A549 (cell line): ENCODE data around the gene ERP29. TPM values are rescaled to one million over a fixed set of nuclear protein-coding genes. Genes with fewer than 3 reads are reported as not detected.

Experiments
- ATAC-seq, 2 experiments: fragments of 200-7000 bp in 1 of 2; fragments of >200 bp in 1 of 2; cut with Nextera tagmentation in 1 of 2; cut with Tn5 transposase in 1 of 2; 3 replicates each; pipeline versions ENCODE4 v1.8.0 to v1.9.1; 2018 to 2020; ENCODE audit warnings: mild to moderate bottlenecking in 1 of 2, moderate library complexity in 1 of 2
- CTCF ChIA-PET: fragments of 300-600 bp; sonication (Branson Sonifier 250); formaldehyde crosslinking; extraction: SDS; loops from one replicate; lab custom pipeline; 2021; ENCODE audit warnings: antibody characterized with exemption, inconsistent platforms; lab: Yijun Ruan, JAX
- POLR2A ChIA-PET: fragments of 350-600 bp; formaldehyde crosslinking; extraction: SDS; loops from one replicate; lab custom pipeline; 2021; ENCODE audit warnings: antibody characterized with exemption, inconsistent platforms; lab: Yijun Ruan, JAX
- DNase-seq, 2 experiments: peaks; one replicate each; pipeline versions ENCODE4 v3.0.0 to v3.0.0-alpha.2; 2011 to 2016; ENCODE audit warnings: low read depth in 1 of 2, low spot score in 1 of 2
- FAIRE-seq: peaks from 2 replicates; lab custom pipeline; 2011; peaks lifted over from hg19 to GRCh38; lab: Jason Lieb, UNC
- H3K27ac ChIP-seq, 2 experiments: fragments of >200 bp; sonication (Bioruptor Twin); formaldehyde crosslinking; 3 replicates each; pipeline ENCODE4 v1.5.1; 2016 to 2017
- H3K4me1 ChIP-seq: fragments of >200 bp; sonication (Bioruptor Twin); formaldehyde crosslinking; 3 replicates; pipeline ENCODE4 v1.6.1; 2016
- H3K4me2 ChIP-seq: fragments of >200 bp; sonication (Bioruptor Twin); formaldehyde crosslinking; 3 replicates; pipeline ENCODE4 v1.6.1; 2016
- H3K4me3 ChIP-seq: fragments of >200 bp; sonication (Bioruptor Twin); formaldehyde crosslinking; 3 replicates; pipeline ENCODE4 v1.5.1; 2016
- H3K9me3 ChIP-seq: fragments of >200 bp; sonication (Bioruptor Twin); formaldehyde crosslinking; 3 replicates; pipeline ENCODE4 v1.6.1; 2016
- BHLHE40 ChIP-seq: IDR thresholded peaks from 2 replicates; pipeline ENCODE4 v1.6.1; 2012; ENCODE audit warnings: low read depth, low read length, inconsistent platforms
- CHD4 ChIP-seq: fragments of 200-600 bp; sonication (generic); IDR thresholded peaks from 2 replicates; pipeline ENCODE4 v1.6.1; 2016; ENCODE audit warnings: antibody characterized with exemption, mild to moderate bottlenecking, borderline replicate concordance
- FOXS1 ChIP-seq: fragments of 250-450 bp; sonication (Bioruptor Pico); IDR thresholded peaks from 2 replicates; pipeline ENCODE4 v1.5.0; 2020; ENCODE audit warnings: mild to moderate bottlenecking, moderate library complexity
- HEYL ChIP-seq: fragments of 250-450 bp; sonication (Bioruptor Pico); IDR thresholded peaks from 2 replicates; pipeline ENCODE4 v1.8.0; 2021; ENCODE audit warnings: mild to moderate bottlenecking, moderate library complexity
- HOXB13 ChIP-seq: fragments of 250-450 bp; sonication (Bioruptor Pico); IDR thresholded peaks from 2 replicates; pipeline ENCODE4 v1.5.0; 2020; ENCODE audit warnings: low read depth, mild to moderate bottlenecking, moderate library complexity
- HOXB5 ChIP-seq: fragments of 250-450 bp; sonication (Bioruptor Pico); IDR thresholded peaks from 2 replicates; pipeline ENCODE4 v1.5.0; 2020; ENCODE audit warnings: mild to moderate bottlenecking, moderate library complexity
- JUNB ChIP-seq: fragments of >200 bp; sonication (Bioruptor Twin); formaldehyde crosslinking; IDR thresholded peaks from 2 replicates; pipeline ENCODE4 v1.6.1; 2016
- MAZ ChIP-seq: fragments of 150-350 bp; IDR thresholded peaks from 2 replicates; pipeline ENCODE4 v1.6.1; 2014; ENCODE audit warnings: antibody characterized with exemption, low read depth, low read length, borderline replicate concordance
- PHF8 ChIP-seq: fragments of 200-600 bp; sonication (generic); IDR thresholded peaks from 2 replicates; pipeline ENCODE4 v1.6.1; 2016; ENCODE audit warnings: low read depth, mild to moderate bottlenecking, antibody characterized with exemption, moderate library complexity, borderline replicate concordance
- POLR2AphosphoS2 ChIP-seq: conservative IDR thresholded peaks from 2 replicates; pipeline ENCODE4 v1.6.1; 2012; ENCODE audit warnings: low read length, improper control_type of control experiment, inconsistent platforms
- RAD21 ChIP-seq, 2 experiments: fragments of >200 bp in 1 of 2; sonication (Bioruptor Twin) in 1 of 2; formaldehyde crosslinking in 1 of 2; IDR thresholded peaks in 1 of 2; conservative IDR thresholded peaks in 1 of 2; 2 replicates in 1 of 2; 3 replicates in 1 of 2; pipeline ENCODE4 v1.6.1; 2012 to 2018; ENCODE audit warnings: inconsistent platforms in 1 of 2
- RARB ChIP-seq: fragments of 250-450 bp; sonication (Bioruptor Pico); IDR thresholded peaks from 2 replicates; pipeline ENCODE4 v1.8.0; 2021; ENCODE audit warnings: mild to moderate bottlenecking, moderate library complexity
- RFX5 ChIP-seq: fragments of 450-650 bp; IDR thresholded peaks from 2 replicates; pipeline ENCODE4 v1.7.1; 2014; ENCODE audit warnings: antibody characterized with exemption, mild to moderate bottlenecking, moderate library complexity
- SREBF2 ChIP-seq: fragments of 450-650 bp; IDR thresholded peaks from 2 replicates; pipeline ENCODE4 v1.6.1; 2014; ENCODE audit warnings: mild to moderate bottlenecking, moderate library complexity
- TFCP2L1 ChIP-seq: fragments of 250-450 bp; sonication (Bioruptor Pico); IDR thresholded peaks from 2 replicates; pipeline ENCODE4 v1.5.0; 2021; ENCODE audit warnings: mild to moderate bottlenecking
- ZC3H11A ChIP-seq: fragments of 450-650 bp; IDR thresholded peaks from 2 replicates; pipeline ENCODE4 v1.6.1; 2014; ENCODE audit warnings: antibody characterized with exemption, mild to moderate bottlenecking
- ZSCAN20 ChIP-seq: fragments of 250-450 bp; sonication (Bioruptor Pico); IDR thresholded peaks from 2 replicates; pipeline ENCODE4 v1.8.0; 2022; ENCODE audit warnings: mild to moderate bottlenecking, moderate library complexity
- WGBS: methylation state at CpG from one replicate; pipeline ENCODE4 v1.1.6; 2017; ENCODE audit errors: missing lambda C conversion rate; 5-methylcytosine and 5-hydroxymethylcytosine counted together
- polyA plus RNA-seq, 4 experiments: library from polyadenylated mRNA; depleted of rRNA in 3 of 4; stranded (reverse); fragments of >200 nt; fragmentation: RNase III in 1 of 4; extraction: RNeasy Plus Mini Kit Qiagen cat#74134 plus additional on column Dnase treatment in 1 of 4; gene quantifications; 2 replicates in 3 of 4; 3 replicates in 1 of 4; pipeline ENCODE4 v1.2.3, GENCODE V29; 2011 to 2017
- TF ChIP-seq, protein P1 (sequence below): fragments of >200 bp; sonication (Bioruptor Twin); formaldehyde crosslinking; IDR thresholded peaks from 3 replicates; pipeline ENCODE4 v1.5.1; 2016
- TF ChIP-seq, protein P2 (sequence below): fragments of 250-450 bp; sonication (Bioruptor Pico); IDR thresholded peaks from 2 replicates; pipeline ENCODE4 v1.5.0; 2021; ENCODE audit warnings: mild to moderate bottlenecking, moderate library complexity, borderline replicate concordance

Gene ERP29
- polyA plus RNA-seq, 2 of the 4 experiments (the other 2 are of a cell fraction) = 115 to 157 TPM

DNA sequence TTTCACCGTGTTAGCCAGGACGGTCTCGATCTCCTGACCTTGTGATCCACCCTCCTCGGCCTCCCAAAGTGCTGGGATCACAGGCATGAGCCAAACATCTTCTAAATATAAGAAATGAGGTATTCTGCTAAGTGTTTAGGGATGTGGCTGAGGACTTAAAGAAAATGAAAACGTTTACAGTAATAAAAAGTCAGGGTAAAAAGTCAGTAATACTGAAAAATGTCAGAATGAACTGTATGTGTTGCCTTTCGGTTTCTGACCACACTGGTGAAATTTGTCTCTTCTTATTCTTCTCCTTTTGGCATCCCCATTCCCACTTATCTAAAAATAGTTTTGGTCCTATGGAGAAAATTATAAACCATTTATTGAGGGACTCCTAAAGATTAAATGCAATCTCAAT is 20.8 kb upstream of the ERP29 start:
- Histone ChIP-seq H3K4me1 (no peaks in the 10 kb centered on the region), H3K4me3 (no peak overlapping the region), H3K27ac (no peak overlapping the region), H3K9me3 (no peaks in the 10 kb centered on the region), H3K4me2 (no peak overlapping the region)
- no peak for FAIRE-seq
- ChIA-PET CTCF (no interaction called here), POLR2A (no interaction called here)
- WGBS = 68% methylated on average over 6 of the region's 6 CpGs
- no peak for ATAC-seq
- DNase-seq = no peak
- TF ChIP-seq ZSCAN20 (CRISPR knock-in tag) = no peak
- no peak for TF ChIP-seq PHF8
- TF ChIP-seq MAZ = no peak
- TF ChIP-seq HOXB5 (CRISPR knock-in tag) = no peak
- no peak for TF ChIP-seq TFCP2L1 (CRISPR knock-in tag)
- TF ChIP-seq RAD21 (conservative IDR thresholded peaks at IDR 0.05 in 1 of 2, IDR thresholded peaks at IDR 0.05 in 1 of 2) = no peak
- no peak for TF ChIP-seq POLR2AphosphoS2
- TF ChIP-seq, protein P1, sequence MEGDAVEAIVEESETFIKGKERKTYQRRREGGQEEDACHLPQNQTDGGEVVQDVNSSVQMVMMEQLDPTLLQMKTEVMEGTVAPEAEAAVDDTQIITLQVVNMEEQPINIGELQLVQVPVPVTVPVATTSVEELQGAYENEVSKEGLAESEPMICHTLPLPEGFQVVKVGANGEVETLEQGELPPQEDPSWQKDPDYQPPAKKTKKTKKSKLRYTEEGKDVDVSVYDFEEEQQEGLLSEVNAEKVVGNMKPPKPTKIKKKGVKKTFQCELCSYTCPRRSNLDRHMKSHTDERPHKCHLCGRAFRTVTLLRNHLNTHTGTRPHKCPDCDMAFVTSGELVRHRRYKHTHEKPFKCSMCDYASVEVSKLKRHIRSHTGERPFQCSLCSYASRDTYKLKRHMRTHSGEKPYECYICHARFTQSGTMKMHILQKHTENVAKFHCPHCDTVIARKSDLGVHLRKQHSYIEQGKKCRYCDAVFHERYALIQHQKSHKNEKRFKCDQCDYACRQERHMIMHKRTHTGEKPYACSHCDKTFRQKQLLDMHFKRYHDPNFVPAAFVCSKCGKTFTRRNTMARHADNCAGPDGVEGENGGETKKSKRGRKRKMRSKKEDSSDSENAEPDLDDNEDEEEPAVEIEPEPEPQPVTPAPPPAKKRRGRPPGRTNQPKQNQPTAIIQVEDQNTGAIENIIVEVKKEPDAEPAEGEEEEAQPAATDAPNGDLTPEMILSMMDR = no peak
- TF ChIP-seq SREBF2 = no peak
- TF ChIP-seq HEYL = no peak

DNA sequence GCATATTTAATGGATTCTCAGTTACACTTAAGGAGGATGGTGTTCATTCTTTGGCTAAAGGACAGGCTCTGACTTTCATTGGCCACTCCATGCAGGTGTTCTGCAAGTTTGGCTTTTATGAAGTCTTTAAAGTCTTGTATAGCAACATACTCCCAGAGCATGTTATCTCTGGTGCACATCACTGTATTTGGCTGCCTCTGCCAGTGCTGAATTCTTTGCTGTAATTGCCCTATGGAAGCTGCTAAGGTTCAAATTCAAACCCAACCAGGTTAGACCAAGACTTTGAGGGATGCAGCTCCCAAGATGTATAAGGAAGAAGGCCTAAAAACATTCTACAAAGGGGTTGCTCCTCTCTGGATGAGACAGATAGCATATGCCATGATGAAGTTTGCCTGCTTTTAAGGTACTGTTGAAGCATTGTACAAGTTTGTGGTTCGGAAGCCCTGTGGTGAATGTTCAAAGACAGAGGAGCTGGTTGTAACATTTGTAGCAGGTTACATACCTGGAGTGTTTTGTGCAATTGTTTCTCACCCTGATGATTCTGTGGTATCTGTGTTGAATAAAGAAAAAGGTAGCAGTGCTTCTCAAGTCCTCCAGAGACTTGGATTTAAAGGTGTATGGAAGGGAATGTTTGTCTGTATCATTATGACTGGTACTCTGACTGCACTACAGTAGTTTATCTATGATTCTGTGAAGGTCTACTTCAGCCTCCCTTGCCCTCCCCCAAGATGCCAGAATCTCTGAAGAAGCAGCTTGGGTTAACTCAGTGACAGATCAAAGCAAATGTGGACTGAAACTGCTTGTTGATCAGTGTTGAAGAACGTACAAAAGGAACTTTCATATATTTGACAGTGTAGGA is 19.7 kb upstream of the ERP29 start:
- ATAC-seq (no peak), DNase-seq (no peak), FAIRE-seq (no peak)
- Histone ChIP-seq H3K4me2 (no peak overlapping the region), H3K4me1 (no peaks in the 10 kb centered on the region), H3K27ac (no peak overlapping the region), H3K4me3 (no peak overlapping the region), H3K9me3 (no peaks in the 10 kb centered on the region)
- ChIA-PET POLR2A (no interaction called here), CTCF (no interaction called here)
- TF ChIP-seq BHLHE40 (no peak), RFX5 (no peak), MAZ (no peak), PHF8 (no peak), JUNB (no peak), FOXS1 (CRISPR knock-in tag) (no peak), HOXB13 (CRISPR knock-in tag) (no peak), RARB (CRISPR knock-in tag) (no peak), HOXB5 (CRISPR knock-in tag) (no peak), CHD4 (no peak), RAD21 (conservative IDR thresholded peaks at IDR 0.05 in 1 of 2, IDR thresholded peaks at IDR 0.05 in 1 of 2) (no peak), ZC3H11A (no peak)
- TF ChIP-seq, protein P2, sequence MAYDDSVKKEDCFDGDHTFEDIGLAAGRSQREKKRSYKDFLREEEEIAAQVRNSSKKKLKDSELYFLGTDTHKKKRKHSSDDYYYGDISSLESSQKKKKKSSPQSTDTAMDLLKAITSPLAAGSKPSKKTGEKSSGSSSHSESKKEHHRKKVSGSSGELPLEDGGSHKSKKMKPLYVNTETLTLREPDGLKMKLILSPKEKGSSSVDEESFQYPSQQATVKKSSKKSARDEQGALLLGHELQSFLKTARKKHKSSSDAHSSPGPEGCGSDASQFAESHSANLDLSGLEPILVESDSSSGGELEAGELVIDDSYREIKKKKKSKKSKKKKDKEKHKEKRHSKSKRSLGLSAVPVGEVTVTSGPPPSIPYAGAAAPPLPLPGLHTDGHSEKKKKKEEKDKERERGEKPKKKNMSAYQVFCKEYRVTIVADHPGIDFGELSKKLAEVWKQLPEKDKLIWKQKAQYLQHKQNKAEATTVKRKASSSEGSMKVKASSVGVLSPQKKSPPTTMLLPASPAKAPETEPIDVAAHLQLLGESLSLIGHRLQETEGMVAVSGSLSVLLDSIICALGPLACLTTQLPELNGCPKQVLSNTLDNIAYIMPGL (CRISPR knock-in tag) = no peak
- TF ChIP-seq, protein P1 = no peak
- WGBS = 85% methylated on average over 2 of the region's 2 CpGs
